OCI-LY1 (cell line): ENCODE measurements around the gene PLAGL2.

Source experiments
- H2AFZ ChIP-seq: fragments of 200-600 bp; sonication (generic), shearing (Covaris generic); 2 replicates; pipeline ENCODE4 v1.6.0; 2014; ENCODE audit warnings: antibody characterized with exemption, mild to moderate bottlenecking, low read length
- H3F3A ChIP-seq: fragments of 200-600 bp; sonication (generic), shearing (Covaris generic); 2 replicates; pipeline ENCODE4 v1.6.0; 2014; ENCODE audit warnings: mild to moderate bottlenecking, antibody characterized with exemption, low read length, moderate library complexity; ENCODE audit not compliant: insufficient read depth
- H3K27ac ChIP-seq: fragments of 200-600 bp; sonication (generic); 2 replicates; pipeline ENCODE4 v1.5.1; 2014; ENCODE audit warnings: low read length, mixed run types, mild to moderate bottlenecking, low read depth; ENCODE audit not compliant: poor library complexity, severe bottlenecking
- H3K27me3 ChIP-seq: fragments of 200-600 bp; sonication (generic); 2 replicates; pipeline ENCODE4 v1.6.0; 2014; ENCODE audit warnings: antibody characterized with exemption, mild to moderate bottlenecking, low read length, moderate library complexity; ENCODE audit not compliant: insufficient read depth
- H3K36me3 ChIP-seq: fragments of 200-600 bp; sonication (generic); 2 replicates; pipeline ENCODE4 v1.6.1; 2014; ENCODE audit warnings: mild to moderate bottlenecking, antibody characterized with exemption, low read length, moderate library complexity, mixed read lengths; ENCODE audit not compliant: insufficient read depth
- H3K4me1 ChIP-seq: fragments of 200-600 bp; sonication (generic); 2 replicates; pipeline ENCODE4 v1.5.1; 2014; ENCODE audit warnings: mild to moderate bottlenecking, low read length, moderate library complexity; ENCODE audit not compliant: insufficient read depth, severe bottlenecking
- H3K4me2 ChIP-seq: fragments of 200-600 bp; sonication (generic), shearing (Covaris generic); 2 replicates; pipeline ENCODE4 v1.6.1; 2014; ENCODE audit warnings: low read length
- H3K4me3 ChIP-seq: fragments of 200-600 bp; sonication (generic); 2 replicates; pipeline ENCODE4 v1.5.1; 2014; ENCODE audit warnings: low read length, low read depth, mild to moderate bottlenecking, mixed read lengths; ENCODE audit not compliant: poor library complexity, severe bottlenecking
- H3K79me2 ChIP-seq: fragments of 200-600 bp; shearing (Covaris generic); 2 replicates; pipeline ENCODE4 v1.6.1; 2016; ENCODE audit warnings: mixed run types, low read length, mixed read lengths; ENCODE audit not compliant: insufficient read depth
- H3K9ac ChIP-seq: fragments of 200-600 bp; sonication (generic), shearing (Covaris generic); 2 replicates; pipeline ENCODE4 v1.6.1; 2014; ENCODE audit warnings: mild to moderate bottlenecking, low read length, mixed read lengths
- H3K9me2 ChIP-seq: fragments of 200-600 bp; sonication (generic), shearing (Covaris generic); 2 replicates; pipeline ENCODE4 v1.6.1; 2014; ENCODE audit warnings: low read depth, mild to moderate bottlenecking, low read length, mixed read lengths
- H3K9me3 ChIP-seq: fragments of 200-600 bp; shearing (Covaris generic); 2 replicates; pipeline ENCODE4 v1.6.1; 2014; ENCODE audit warnings: low read length, mixed read lengths
- H4K20me1 ChIP-seq: fragments of 200-600 bp; sonication (generic), shearing (Covaris generic); 2 replicates; pipeline ENCODE4 v1.6.0; 2016; ENCODE audit warnings: mild to moderate bottlenecking, low read length; ENCODE audit not compliant: insufficient read depth
- EZH2 ChIP-seq: fragments of 200-600 bp; sonication (generic), shearing (Covaris generic); IDR thresholded peaks from 2 replicates; pipeline ENCODE4 v1.8.0; 2017; ENCODE audit warnings: borderline replicate concordance, mixed run types, mild to moderate bottlenecking, antibody characterized with exemption, low read length, moderate library complexity, mixed read lengths
- TF ChIP-seq, protein P1 (sequence below): fragments of 200-600 bp; sonication (generic), shearing (Covaris generic); IDR thresholded peaks from 2 replicates; pipeline ENCODE4 v1.5.1; 2017; ENCODE audit warnings: mild to moderate bottlenecking, antibody characterized with exemption, low read length, moderate library complexity, mixed read lengths

The PLAGL2 gene

GRCh38 chr20:32236048-32236533 is 28.5 kb upstream of the PLAGL2 start:
- Histone ChIP-seq H3F3A (no peaks in the 10 kb centered on the region), H3K4me2 (no peak overlapping the region), H3K27me3 (no peaks in the 10 kb centered on the region), H4K20me1 (no peaks in the 10 kb centered on the region), H3K9ac (no peak overlapping the region), H2AFZ (no peak overlapping the region), H3K9me2 (no peaks in the 10 kb centered on the region), H3K79me2 (no peaks in the 10 kb centered on the region), H3K27ac (no peak overlapping the region), H3K9me3 (no peaks in the 10 kb centered on the region), H3K4me1 (peaks cover 11% of the 10 kb centered on the region), H3K36me3 (peaks cover 57% of the 10 kb centered on the region), H3K4me3 (no peak overlapping the region)
- TF ChIP-seq EZH2 = no peak

DNA sequence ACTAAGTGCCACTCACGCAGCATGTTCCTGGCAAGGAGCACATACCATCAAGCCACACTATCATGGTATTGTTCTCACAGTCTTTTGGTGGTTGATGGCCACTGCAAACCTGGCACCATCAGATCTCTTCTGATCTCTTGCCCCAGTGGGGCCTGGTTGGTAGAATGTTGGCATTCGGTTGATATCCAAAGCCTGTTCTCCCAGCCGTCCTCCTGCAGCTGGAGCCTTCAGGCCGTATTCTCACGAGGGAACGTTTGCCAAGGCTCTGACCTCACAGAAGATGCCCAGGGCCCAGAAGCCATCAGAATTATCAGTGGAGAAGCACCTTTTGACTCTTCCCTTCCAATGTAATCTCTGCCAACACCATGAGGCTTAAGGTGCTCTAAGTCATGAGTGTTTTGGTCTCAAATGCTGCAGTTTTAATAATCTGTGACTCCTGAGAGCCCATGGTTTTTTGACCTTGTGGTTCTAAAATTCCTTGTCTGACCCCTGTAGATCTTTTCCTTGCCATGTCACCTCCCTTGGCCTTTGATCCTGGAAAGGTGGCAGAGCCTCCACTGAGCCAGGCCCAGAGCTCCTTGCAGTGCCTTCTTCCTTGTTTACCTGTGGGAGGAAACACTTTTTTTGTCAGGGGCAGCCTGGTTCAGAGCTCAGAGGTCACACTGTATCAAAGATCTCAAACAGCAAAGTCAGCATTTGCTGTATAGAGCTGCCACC is 27.9 kb upstream of the PLAGL2 start:
- Histone ChIP-seq H3K9me2 (no peaks in the 10 kb centered on the region), H3K4me1 (peaks cover 11% of the 10 kb centered on the region), H3K9ac (no peak overlapping the region), H3K79me2 (no peaks in the 10 kb centered on the region), H3K27me3 (no peaks in the 10 kb centered on the region), H3K27ac (no peak overlapping the region), H4K20me1 (no peaks in the 10 kb centered on the region), H3F3A (no peaks in the 10 kb centered on the region), H3K4me3 (no peak overlapping the region), H3K4me2 (no peak overlapping the region), H2AFZ (no peak overlapping the region), H3K9me3 (no peaks in the 10 kb centered on the region), H3K36me3 (peaks cover 63% of the 10 kb centered on the region)
- TF ChIP-seq EZH2 = no peak
- TF ChIP-seq, protein P1, sequence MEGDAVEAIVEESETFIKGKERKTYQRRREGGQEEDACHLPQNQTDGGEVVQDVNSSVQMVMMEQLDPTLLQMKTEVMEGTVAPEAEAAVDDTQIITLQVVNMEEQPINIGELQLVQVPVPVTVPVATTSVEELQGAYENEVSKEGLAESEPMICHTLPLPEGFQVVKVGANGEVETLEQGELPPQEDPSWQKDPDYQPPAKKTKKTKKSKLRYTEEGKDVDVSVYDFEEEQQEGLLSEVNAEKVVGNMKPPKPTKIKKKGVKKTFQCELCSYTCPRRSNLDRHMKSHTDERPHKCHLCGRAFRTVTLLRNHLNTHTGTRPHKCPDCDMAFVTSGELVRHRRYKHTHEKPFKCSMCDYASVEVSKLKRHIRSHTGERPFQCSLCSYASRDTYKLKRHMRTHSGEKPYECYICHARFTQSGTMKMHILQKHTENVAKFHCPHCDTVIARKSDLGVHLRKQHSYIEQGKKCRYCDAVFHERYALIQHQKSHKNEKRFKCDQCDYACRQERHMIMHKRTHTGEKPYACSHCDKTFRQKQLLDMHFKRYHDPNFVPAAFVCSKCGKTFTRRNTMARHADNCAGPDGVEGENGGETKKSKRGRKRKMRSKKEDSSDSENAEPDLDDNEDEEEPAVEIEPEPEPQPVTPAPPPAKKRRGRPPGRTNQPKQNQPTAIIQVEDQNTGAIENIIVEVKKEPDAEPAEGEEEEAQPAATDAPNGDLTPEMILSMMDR = no peak

DNA sequence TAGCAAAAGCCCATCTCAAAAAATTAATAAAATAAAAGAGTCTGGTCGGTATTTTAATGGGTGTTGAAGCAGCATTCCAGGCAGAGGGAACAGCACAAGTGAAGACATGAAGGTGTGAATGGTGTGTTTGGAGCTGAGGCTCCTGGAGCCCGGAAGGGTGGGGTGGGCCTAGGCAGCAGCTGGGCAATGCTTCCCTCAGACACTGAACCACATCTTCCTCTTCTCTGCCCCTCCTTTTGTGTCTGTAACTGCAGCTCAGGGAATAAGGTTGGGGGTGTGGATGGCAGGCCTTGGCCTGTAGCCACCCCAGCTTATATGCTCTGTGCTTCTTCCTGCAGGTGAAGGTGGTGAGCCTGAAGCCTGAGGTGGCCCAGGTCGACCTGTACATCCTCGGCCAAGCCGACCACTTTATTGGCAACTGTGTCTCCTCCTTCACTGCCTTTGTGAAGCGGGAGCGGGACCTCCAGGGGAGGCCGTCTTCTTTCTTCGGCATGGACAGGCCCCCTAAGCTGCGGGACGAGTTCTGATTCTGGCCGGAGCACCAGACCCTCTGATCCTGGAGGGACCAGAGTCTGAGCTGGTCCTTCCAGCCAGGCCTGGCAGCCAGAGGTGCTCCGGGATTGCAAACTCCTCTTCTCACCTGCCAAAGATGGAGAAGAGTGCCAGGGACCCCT is 26.7 kb upstream of the PLAGL2 start:
- H3K79me2 ChIP-seq = no peaks in the 10 kb centered on the region
- H3K4me2 ChIP-seq = no peak overlapping the region
- H3K9me2 ChIP-seq = no peaks in the 10 kb centered on the region
- no peak overlapping the region for H3K4me3 ChIP-seq
- peaks cover 66% of the 10 kb centered on the region for H3K36me3 ChIP-seq
- TF ChIP-seq, protein P1 = no peak
- TF ChIP-seq EZH2 = no peak
- no peak overlapping the region for H2AFZ ChIP-seq
- H3K4me1 ChIP-seq = peaks cover 11% of the 10 kb centered on the region
- H3F3A ChIP-seq = no peaks in the 10 kb centered on the region
- no peaks in the 10 kb centered on the region for H4K20me1 ChIP-seq
- H3K27me3 ChIP-seq = no peaks in the 10 kb centered on the region
- no peak overlapping the region for H3K27ac ChIP-seq
- no peak overlapping the region for H3K9ac ChIP-seq
- H3K9me3 ChIP-seq = no peaks in the 10 kb centered on the region
